ENCODE measurements around the gene NUBP2.

DNA sequence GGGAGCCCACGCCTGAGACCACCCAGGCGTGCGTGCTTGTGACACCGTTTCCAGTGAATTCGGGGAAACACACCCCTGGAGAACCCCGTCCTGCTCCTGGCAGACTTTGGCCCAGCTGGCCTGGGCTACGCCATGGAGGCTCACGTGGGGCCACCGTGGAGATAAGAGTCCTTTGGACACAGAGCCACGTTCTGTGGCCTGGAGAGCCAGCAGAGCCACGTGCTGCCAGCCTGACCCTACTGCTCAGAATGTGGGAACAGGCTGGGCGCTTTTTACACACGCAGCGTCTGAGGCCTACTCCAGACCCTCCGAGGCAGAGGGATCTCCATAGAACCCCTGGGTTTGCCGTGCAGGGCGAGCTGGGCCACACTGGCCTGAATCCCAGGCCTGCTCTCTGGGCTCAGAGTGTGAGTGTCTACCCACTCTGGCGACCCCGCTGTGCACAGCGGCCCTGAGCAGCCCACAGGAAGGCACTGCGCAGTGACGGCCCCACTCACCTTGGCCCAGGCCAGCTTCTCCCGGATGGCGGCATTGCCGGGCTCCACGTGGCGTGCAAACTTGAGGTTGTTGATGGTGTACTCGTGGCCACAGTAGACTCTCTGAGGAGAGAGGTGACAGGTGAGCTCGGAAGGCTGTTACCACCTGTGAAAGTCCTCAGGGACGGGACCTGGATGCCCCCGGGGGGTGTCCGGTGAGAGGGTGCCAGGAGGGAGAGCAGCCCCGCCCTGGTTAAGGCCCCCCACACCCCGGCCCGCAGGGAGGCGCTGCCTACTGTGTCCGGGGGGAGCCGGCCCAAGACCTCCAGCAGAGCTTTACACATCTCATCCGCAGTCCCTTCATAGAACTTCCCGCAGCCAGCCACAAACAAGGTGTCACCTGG is 33.9 kb downstream of the NUBP2 start:
- TF ChIP-seq, protein P1, sequence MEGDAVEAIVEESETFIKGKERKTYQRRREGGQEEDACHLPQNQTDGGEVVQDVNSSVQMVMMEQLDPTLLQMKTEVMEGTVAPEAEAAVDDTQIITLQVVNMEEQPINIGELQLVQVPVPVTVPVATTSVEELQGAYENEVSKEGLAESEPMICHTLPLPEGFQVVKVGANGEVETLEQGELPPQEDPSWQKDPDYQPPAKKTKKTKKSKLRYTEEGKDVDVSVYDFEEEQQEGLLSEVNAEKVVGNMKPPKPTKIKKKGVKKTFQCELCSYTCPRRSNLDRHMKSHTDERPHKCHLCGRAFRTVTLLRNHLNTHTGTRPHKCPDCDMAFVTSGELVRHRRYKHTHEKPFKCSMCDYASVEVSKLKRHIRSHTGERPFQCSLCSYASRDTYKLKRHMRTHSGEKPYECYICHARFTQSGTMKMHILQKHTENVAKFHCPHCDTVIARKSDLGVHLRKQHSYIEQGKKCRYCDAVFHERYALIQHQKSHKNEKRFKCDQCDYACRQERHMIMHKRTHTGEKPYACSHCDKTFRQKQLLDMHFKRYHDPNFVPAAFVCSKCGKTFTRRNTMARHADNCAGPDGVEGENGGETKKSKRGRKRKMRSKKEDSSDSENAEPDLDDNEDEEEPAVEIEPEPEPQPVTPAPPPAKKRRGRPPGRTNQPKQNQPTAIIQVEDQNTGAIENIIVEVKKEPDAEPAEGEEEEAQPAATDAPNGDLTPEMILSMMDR (IDR thresholded peaks at IDR 0.05): no peak
- no peak for TF ChIP-seq POLR2A (IDR thresholded peaks at IDR 0.05)
- no peak for TF ChIP-seq POLR2AphosphoS5 (IDR thresholded peaks at IDR 0.05)
- TF ChIP-seq EP300 (IDR thresholded peaks at IDR 0.05): no peak
